ENCODE results near the gene ATP6V0A4.
"Not testable (repeated sequence)": the region's sequence is repeated elsewhere in the genome, so short reads cannot be mapped to it uniquely, and the experiment has no call there.

Gene ATP6V0A4

GRCh38 chr7:138700857-138701536, 97.0 kb downstream of the ATP6V0A4 start, which contains the start of gene SVOPL:
TSS of gene SVOPL (minus strand) at chr7:138701362. CDS start at chr7:138679045, 22,317 bp downstream.
- no peak for DNase-seq (ENCODE audit: low read depth)

GRCh38 chr7:138699661-138700060, 98.3 kb downstream of the ATP6V0A4 start:
- no peak for DNase-seq (ENCODE audit: low read depth)

GRCh38 chr7:138698281-138698680, 99.7 kb downstream of the ATP6V0A4 start:
- DNase-seq (ENCODE audit: low read depth), result no peak

GRCh38 chr7:138697535-138698182, 100.3 kb downstream of the ATP6V0A4 start:
- no peak for DNase-seq (ENCODE audit: low read depth)

GRCh38 chr7:138695776-138696175, 102.2 kb downstream of the ATP6V0A4 start:
- not testable (repeated sequence) for DNase-seq (ENCODE audit: low read depth)

- DNase-seq (ENCODE audit: low read depth), result no peak
Observed at GRCh38 chr7:138695106-138695505, 102.9 kb downstream of the ATP6V0A4 start.

- no peak for DNase-seq (ENCODE audit: low read depth)
Observed at GRCh38 chr7:138691178-138691577, 106.8 kb downstream of the ATP6V0A4 start.

GRCh38 chr7:138690495-138690894, 107.5 kb downstream of the ATP6V0A4 start:
- DNase-seq (ENCODE audit: low read depth), result no peak

- DNase-seq (ENCODE audit: low read depth), result not testable (repeated sequence)
Observed at GRCh38 chr7:138688037-138688436, 110.0 kb downstream of the ATP6V0A4 start.

- DNase-seq (ENCODE audit: low read depth), result no peak
Observed at GRCh38 chr7:138684340-138684739, 113.7 kb downstream of the ATP6V0A4 start.

GRCh38 chr7:138679793-138680192, 118.2 kb downstream of the ATP6V0A4 start:
- DNase-seq (ENCODE audit: low read depth), result no peak

GRCh38 chr7:138670594-138670993, 127.4 kb downstream of the ATP6V0A4 start:
- DNase-seq (ENCODE audit: low read depth), result no peak

- DNase-seq (ENCODE audit: low read depth), result no peak
Observed at GRCh38 chr7:138669364-138669763, 128.6 kb downstream of the ATP6V0A4 start.

- DNase-seq (ENCODE audit: low read depth), result no peak
Observed at GRCh38 chr7:138668946-138669345, 129.1 kb downstream of the ATP6V0A4 start.

- DNase-seq (ENCODE audit: low read depth), result no peak
Observed at GRCh38 chr7:138668229-138668596, 129.8 kb downstream of the ATP6V0A4 start.

- no peak for DNase-seq (ENCODE audit: low read depth)
Observed at GRCh38 chr7:138667535-138668228, 130.3 kb downstream of the ATP6V0A4 start.

- DNase-seq (ENCODE audit: low read depth), result no peak
Observed at GRCh38 chr7:138666385-138666784, 131.6 kb downstream of the ATP6V0A4 start.

GRCh38 chr7:138665669-138666140, 132.3 kb downstream of the ATP6V0A4 start:
- no peak for DNase-seq (ENCODE audit: low read depth)

GRCh38 chr7:138665249-138665648, 132.7 kb downstream of the ATP6V0A4 start:
- DNase-seq (ENCODE audit: low read depth), result no peak

- DNase-seq (ENCODE audit: low read depth), result no peak
Observed at GRCh38 chr7:138663725-138664710, 134.0 kb downstream of the ATP6V0A4 start.

- no peak for DNase-seq (ENCODE audit: low read depth)
Observed at GRCh38 chr7:138662991-138663320, 135.0 kb downstream of the ATP6V0A4 start.
